ENCODE results near the gene KAT8. TPM values are rescaled to one million over a fixed set of nuclear protein-coding genes. Genes with fewer than 3 reads are reported as not detected.

KAT8 gene
- total and polyA plus RNA-seq, 12 donors: 51.9 to 107 (median 66.0) TPM

GRCh38 chr16:31120129-31120528 is 2.7 kb downstream of the KAT8 start:
- H3K4me1 ChIP-seq: peaks cover 0 to 39% (median 21%) of the 10 kb centered on the region in 9 donors
- TF ChIP-seq, protein P1, sequence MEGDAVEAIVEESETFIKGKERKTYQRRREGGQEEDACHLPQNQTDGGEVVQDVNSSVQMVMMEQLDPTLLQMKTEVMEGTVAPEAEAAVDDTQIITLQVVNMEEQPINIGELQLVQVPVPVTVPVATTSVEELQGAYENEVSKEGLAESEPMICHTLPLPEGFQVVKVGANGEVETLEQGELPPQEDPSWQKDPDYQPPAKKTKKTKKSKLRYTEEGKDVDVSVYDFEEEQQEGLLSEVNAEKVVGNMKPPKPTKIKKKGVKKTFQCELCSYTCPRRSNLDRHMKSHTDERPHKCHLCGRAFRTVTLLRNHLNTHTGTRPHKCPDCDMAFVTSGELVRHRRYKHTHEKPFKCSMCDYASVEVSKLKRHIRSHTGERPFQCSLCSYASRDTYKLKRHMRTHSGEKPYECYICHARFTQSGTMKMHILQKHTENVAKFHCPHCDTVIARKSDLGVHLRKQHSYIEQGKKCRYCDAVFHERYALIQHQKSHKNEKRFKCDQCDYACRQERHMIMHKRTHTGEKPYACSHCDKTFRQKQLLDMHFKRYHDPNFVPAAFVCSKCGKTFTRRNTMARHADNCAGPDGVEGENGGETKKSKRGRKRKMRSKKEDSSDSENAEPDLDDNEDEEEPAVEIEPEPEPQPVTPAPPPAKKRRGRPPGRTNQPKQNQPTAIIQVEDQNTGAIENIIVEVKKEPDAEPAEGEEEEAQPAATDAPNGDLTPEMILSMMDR (IDR thresholded peaks at IDR 0.05): no peak
- WGBS, 2 donors: 88 to 93% methylated on average over 16 of the region's 16 CpGs
- peak overlapping the region in 2 of 10 donors; percentile 93 to 97 for H3K27ac ChIP-seq
- no peaks in the 10 kb centered on the region for H3K9me3 ChIP-seq
- ATAC-seq (no peak), DNase-seq (no peak)
- H3K4me3 ChIP-seq: no peak overlapping the region
- intact Hi-C loops (cut with DNase I): no loop called here
- peaks cover 0 to 65% (median 52%) of the 10 kb centered on the region in 9 donors for H3K36me3 ChIP-seq
- no peaks in the 10 kb centered on the region for H3K27me3 ChIP-seq

- no peaks in the 10 kb centered on the region for H3K27me3 ChIP-seq
- no peak for DNase-seq
- H3K27ac ChIP-seq: peak overlapping the region in 1 of 10 donors; percentile 20
- peaks cover 0 to 97% (median 75%) of the 10 kb centered on the region in 9 donors for H3K36me3 ChIP-seq
- intact Hi-C loops (cut with DNase I): no loop called here
- no peak overlapping the region for H3K4me3 ChIP-seq
- TF ChIP-seq, protein P1 (IDR thresholded peaks at IDR 0.05): no peak
- WGBS, 2 donors: 96 to 98% methylated on average over 3 of the region's 3 CpGs
- H3K9me3 ChIP-seq: no peaks in the 10 kb centered on the region
- no peak for ATAC-seq
- peaks cover 0 to 41% (median 24%) of the 10 kb centered on the region in 9 donors for H3K4me1 ChIP-seq
Observed at GRCh38 chr16:31125844-31126243, 8.4 kb downstream of the KAT8 start.

DNA sequence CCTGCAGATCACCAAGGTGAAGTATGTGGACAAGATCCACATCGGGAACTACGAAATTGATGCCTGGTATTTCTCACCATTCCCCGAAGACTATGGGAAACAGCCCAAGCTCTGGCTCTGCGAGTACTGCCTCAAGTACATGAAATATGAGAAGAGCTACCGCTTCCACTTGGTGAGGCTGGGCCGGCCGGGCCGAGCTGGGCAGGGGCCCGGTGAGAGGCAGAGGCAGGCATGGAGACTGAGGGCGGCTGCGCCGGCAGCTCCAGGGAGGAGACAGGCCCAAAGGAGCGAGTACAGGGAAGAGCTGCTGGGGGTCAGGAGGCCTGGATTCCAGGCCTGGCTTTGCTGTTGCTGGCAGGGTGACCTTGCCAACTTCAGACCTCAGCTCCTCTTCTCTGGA is 9.7 kb downstream of the KAT8 start:
- TF ChIP-seq, protein P1 (IDR thresholded peaks at IDR 0.05): no peak

DNA sequence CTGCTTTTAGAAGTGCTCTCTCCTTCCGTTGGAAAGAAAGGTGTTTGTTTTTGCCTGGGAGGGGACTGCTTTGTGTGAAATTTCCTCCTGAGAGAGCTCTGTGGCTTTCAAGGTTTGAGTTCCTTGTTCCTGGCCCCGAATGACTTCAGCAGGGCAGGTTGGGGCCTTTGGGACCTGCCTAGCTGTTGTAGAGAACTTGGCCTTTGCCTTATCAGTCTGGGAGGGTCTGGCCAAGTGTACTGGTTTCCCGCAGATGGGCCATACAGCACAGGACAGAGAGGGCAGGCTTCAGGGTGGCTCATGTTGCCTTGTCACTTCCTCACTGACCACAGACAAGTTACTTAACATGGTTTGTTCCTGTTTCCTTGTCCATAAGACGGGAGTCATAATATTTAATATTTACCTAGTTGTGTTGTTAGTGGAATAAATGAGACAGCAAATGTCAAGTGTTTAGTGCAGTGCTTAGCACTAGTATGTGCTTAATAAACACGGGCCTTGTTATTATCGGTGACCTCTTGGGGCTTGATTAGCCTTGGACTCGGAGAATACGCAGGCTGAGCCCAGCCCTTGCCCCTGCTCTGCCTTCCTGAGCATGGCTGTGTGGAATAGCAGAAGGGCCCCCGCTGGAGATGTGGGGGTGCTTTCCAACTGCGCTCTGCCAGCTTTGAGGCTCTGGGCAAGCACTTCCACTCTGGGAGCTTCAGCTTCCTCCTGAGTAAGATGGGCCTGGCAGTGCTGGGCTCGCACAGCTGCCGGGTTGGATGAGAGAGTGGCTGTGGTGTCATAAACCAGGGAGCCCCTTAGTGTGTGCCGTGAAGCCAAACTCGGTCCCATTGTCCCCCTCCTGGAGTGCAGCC is 11.5 kb downstream of the KAT8 start:
- TF ChIP-seq, protein P1 (IDR thresholded peaks at IDR 0.05): no peak
- DNase-seq (peak in 1 of 2 donors; percentile 26), ATAC-seq (peak; percentile 48 to 80 (median 66))
- Histone ChIP-seq H3K4me3 (peak overlapping the region in 1 of 10 donors; percentile 18), H3K27me3 (no peaks in the 10 kb centered on the region), H3K27ac (peak overlapping the region; percentile 20 to 97 (median 72)), H3K9me3 (no peaks in the 10 kb centered on the region), H3K4me1 (peaks cover 1 to 49% (median 25%) of the 10 kb centered on the region in 9 donors), H3K36me3 (peaks cover 0 to 89% (median 59%) of the 10 kb centered on the region in 9 donors)
- WGBS, 2 donors: 72 to 77% methylated on average over 14 of the region's 14 CpGs
- intact Hi-C loops (cut with DNase I): no loop called here

More for the DNA sequence above, 9.7 kb downstream of the KAT8 start:
- H3K27me3 ChIP-seq: no peaks in the 10 kb centered on the region
- no peak for ATAC-seq
- peaks cover 0 to 42% (median 24%) of the 10 kb centered on the region in 9 donors for H3K4me1 ChIP-seq
- no peak for DNase-seq
- WGBS, 2 donors: 86 to 89% methylated on average over 13 of the region's 13 CpGs
- H3K4me3 ChIP-seq: no peak overlapping the region
- H3K27ac ChIP-seq: peak overlapping the region in 4 of 10 donors; percentile 74 to 97 (median 79)
- intact Hi-C loops (cut with DNase I): no loop called here
- H3K9me3 ChIP-seq: no peaks in the 10 kb centered on the region
- H3K36me3 ChIP-seq: peaks cover 0 to 99% (median 75%) of the 10 kb centered on the region in 9 donors

Data from heart right ventricle (tissue), 16 donors.